ENCODE measurements around the gene ITPA. TPM values are rescaled to one million over a fixed set of nuclear protein-coding genes. Genes with fewer than 3 reads are reported as not detected.
"Not testable (repeated sequence)": the region's sequence is repeated elsewhere in the genome, so short reads cannot be mapped to it uniquely, and the experiment has no call there.

The ITPA gene
- total RNA-seq, 1 donor from 2014 or later, result 24.1 TPM

DNA sequence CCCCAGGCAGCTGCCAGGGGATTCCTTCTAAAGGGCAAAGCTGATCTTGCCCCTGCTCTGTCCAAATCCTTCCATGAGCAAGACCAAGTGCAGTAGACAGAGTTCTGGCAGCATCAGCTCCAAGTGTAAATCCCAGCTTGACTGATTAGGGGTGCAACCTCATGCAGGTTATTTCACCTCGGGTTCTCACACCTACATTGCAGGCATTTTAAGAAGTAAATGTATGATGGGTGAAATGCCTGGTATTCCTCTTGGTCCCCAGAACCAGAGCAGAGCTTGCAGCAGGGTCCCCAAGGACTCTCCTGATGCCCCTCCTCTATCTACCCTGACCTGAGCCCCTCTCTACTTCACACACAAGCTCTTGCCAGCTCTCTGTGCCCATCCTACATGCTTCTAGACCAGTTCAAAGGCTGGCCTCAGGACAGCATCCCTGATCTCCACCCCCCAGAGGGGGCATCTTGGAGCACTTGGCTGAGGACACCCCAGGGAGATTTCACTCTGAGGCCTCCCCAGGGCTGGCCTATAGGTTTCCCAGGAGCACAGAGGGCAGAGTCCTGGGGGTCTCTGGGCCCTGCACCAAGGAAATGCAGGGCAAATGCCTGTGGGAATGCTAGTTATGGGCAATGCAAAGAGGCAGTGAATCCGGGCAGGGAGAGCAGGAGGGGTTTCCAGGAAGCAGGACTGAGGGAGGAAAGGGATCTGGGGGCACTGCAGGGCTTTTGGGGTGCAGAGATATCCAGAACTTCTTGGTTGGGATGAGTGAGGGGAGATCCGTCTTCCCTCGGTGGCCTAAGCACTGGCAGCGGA is 37.0 kb upstream of the ITPA start:
- no peak for DNase-seq (ENCODE audit: low spot score)
- intact Hi-C loops (cut with DNase I), result no loop called here

DNA sequence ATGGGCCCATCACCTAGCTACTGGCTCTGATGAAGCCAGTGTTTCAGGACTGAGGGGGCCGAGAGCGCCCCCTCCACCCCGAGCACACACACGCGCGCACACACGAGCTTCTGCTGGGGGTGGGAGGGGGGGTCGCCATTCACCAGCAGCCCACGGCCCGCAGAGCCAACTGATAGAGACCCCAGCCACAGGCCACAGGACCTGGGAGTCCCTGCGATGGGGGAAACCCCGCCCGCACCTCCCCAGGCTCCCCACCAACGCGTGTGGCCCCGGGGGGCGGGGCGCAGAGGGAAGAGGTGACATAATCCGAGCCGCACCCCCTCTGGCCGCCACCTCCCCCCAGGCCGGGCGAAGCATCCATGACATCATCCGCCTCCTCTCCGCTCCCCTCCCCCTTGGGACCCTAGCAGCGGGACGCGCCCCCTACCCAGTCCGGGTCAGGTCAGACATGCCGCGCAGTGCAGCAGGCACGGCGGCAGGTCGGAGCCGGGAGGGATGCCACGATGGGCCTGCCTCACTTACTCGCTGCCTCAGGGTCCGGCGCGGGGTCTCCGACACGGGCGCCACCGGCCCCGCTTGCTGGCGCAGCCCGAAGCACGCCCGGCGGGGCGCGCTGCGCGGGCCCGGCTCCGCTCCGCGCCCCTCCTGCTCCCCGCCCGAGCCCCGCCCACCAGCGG is 36.2 kb upstream of the ITPA start, which contains the start of gene LZTS3:
Gene LZTS3 (minus strand): TSS at position 617 of the 677 bp plus-strand sequence. CDS start 6,386 bp downstream, outside the sequence.
- DNase-seq (ENCODE audit: low spot score), result no peak
- intact Hi-C loops (cut with DNase I), result no loop called here

DNA sequence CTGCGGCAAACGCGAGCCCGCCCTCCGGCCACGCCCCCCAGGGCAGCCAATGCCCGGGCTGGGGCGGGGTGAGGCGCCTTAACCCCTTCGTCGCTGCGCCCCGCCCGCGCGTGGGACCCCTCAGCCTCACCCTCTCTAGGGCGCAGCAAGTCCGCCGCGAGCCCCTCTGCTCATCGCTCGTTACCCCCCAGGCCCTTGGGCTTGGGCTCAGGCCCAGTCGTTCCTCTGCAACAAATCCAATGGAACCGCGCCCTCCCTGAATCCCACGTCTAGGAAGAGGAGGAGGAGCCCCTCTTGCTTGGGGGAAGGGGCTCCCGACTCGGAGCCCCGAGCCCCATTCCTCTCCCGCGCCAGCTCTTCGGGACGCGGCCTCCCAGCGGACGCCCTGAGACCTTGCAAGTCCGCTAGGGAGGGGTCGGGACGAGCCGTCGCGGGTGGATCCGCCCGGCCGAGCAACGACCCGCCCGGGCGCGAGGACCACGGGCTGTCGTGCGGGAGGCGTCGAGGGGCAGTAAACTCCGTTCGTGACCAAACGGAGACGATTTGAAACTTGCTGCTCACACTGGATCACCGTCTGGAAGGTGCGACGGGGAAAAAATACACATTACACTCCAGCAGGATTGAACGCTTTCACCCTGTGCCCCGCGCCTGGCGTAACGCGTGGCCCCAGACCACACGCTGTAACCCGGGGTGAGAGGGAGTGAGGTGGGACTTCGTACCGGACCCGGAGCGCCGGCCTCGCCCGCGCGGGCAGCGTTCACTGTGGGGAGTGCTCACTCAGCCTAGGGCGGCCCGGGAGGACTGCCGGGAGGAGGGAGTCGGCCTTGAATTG is 35.5 kb upstream of the ITPA start:
- intact Hi-C loops (cut with DNase I), result no loop called here
- peak; percentile 95 for DNase-seq (ENCODE audit: low spot score)

GRCh38 chr20:3174442-3175261 is 34.6 kb upstream of the ITPA start:
- DNase-seq (ENCODE audit: low spot score), result no peak
- intact Hi-C loops (cut with DNase I), result no loop called here

DNA sequence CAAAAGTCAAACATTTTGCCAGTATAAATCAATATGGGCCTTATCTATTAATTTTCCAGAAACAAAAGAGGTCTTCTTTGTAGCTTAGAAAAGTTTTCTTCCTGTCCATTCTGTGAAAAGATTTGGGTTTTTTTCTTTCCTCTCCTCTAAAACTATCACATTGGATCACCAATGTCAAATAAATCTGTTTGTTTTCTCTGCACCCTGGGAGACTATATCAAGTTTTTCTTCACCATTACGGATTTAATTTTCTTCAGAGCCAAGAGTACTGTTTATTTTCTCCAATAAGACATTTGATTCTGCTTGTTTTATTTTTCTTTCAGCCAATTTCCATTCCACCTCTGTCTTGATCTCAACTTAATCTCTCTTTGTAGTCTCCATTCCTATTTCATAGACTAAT is 34.0 kb upstream of the ITPA start:
- no peak for DNase-seq (ENCODE audit: low spot score)
- intact Hi-C loops (cut with DNase I), result no loop called here

GRCh38 chr20:3177746-3178485 is 31.4 kb upstream of the ITPA start:
- intact Hi-C loops (cut with DNase I), result no loop called here
- DNase-seq (ENCODE audit: low spot score), result no peak

GRCh38 chr20:3180319-3180718 is 29.0 kb upstream of the ITPA start:
- no peak for DNase-seq (ENCODE audit: low spot score)
- intact Hi-C loops (cut with DNase I), result no loop called here

DNA sequence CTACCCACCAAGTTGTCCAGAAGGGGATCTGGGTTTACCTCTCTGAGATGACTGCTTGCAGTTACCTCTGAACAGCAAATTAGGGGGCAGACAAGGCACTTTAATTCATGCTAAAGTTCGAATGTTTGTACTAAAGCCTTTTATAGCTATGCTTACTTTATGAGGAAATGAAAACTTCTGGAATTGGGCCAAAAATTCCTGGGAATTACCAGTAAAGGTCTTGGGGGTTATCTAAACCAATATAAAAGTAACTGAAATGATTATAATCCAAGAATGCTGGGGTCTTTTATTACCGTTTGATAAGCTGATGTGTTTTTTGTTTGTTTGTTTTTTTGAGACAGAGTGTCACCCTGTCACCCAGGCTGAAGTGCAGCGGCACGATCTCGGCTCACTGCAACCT is 28.0 kb upstream of the ITPA start:
- intact Hi-C loops (cut with DNase I), result no loop called here
- DNase-seq (ENCODE audit: low spot score), result no peak

- DNase-seq (ENCODE audit: low spot score); intact Hi-C loops (cut with DNase I): not testable (repeated sequence)
These were observed 26.9 kb upstream of the ITPA start for GRCh38 chr20:3182429-3182828.

- intact Hi-C loops (cut with DNase I), result no loop called here
- DNase-seq (ENCODE audit: low spot score), result no peak
These were observed 25.2 kb upstream of the ITPA start for GRCh38 chr20:3183896-3184612.

DNA sequence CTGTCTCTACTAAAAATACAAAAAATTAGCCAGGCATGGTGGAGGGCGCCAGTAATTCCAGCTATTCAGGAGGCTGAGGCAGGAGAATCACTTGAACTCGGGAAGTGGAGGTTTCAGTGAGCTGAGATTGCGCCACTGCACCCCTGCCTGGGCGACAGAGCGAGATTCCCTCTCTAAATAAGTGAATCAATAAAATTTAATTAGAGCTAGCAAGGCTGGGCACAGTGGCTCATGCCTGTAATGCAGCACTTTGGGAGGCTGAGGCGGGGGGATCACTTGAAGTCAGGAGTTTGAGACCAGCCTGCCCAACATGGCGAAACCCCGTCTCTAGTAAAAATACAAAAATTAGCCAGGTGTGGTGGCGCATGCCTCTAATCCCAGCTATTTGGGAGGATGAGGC is 21.4 kb upstream of the ITPA start:
- intact Hi-C loops (cut with DNase I), result not testable (repeated sequence)
- peak; percentile 55 for DNase-seq (ENCODE audit: low spot score)

DNA sequence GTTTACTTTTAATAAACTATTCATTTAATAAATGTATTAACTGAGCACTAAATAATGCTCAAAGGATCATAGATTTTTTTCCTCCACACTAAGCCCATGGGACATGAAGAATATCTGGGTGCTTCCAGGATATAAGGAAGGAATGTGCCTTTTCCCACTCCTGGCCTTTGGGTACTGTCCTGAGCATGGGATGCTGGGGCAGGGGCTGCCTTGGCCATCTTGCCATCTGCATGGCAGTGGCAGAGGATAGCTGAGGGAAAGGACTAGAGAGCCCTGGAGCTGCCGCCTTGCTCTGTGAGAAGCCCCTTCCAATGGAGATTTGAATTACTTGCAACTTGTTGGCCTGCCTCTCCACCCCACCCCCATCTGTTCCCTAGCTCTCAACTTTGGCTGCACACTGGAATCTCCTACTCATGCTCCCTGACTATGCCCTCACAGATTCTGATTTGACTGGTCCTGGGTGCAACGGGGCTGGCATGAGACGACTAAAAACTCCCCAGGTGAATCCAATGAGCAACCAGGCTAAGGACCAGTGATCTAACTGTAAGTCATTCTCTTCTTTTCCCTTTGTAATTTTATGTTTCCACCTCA is 20.4 kb upstream of the ITPA start:
- peak; percentile 69 for DNase-seq (ENCODE audit: low spot score)
- intact Hi-C loops (cut with DNase I), result no loop called here

DNA sequence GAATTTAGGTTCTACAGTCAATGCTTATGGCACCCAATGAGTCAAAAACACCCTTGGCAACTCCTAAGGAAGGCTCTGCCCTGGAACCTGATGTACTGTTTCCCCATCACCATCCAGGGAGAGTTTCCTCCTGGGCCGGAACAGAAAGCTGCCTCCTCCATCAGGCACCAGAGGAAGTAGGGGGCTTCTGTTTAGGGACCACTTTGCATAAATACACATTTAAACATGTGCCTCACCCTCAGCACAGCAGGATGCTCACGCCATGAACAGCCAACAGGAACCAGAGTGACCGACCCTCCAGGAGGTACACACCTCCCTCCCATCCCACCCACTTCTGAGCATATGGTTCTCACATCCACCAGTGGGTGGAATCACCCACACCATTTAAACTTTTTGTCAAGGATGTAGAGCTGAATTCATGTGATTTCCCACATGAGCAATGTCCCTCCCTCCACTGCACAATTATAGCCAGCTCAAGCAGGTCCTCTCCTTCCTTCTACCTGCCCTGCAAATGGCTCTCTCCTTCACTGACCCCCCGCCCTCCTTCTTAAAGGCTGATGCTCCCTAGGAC is 19.7 kb upstream of the ITPA start:
- peak; percentile 56 for DNase-seq (ENCODE audit: low spot score)
- intact Hi-C loops (cut with DNase I), result no loop called here

DNA sequence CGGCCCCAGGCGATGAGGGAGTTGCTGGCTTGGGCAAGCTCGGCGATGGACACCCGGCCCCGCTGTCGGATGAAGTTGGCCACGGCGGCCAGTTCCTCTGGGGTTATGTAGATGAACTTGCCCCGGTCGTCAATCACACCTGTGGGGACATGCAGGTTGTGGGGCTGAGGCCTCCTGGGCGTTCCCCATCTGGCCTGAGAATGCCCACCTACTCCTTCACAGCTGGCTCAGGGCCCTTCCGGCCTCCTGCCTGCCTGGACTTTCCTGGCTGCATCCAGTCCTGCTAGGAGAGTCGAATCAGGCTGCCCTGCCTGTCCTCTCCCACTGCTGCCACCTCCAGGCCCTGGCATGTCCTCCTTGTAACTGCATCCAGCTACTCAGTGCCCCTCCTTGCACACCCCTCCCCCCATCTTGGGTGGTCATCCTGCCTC is 18.6 kb upstream of the ITPA start:
- intact Hi-C loops (cut with DNase I), result no loop called here
- peak; percentile 58 for DNase-seq (ENCODE audit: low spot score)

DNA sequence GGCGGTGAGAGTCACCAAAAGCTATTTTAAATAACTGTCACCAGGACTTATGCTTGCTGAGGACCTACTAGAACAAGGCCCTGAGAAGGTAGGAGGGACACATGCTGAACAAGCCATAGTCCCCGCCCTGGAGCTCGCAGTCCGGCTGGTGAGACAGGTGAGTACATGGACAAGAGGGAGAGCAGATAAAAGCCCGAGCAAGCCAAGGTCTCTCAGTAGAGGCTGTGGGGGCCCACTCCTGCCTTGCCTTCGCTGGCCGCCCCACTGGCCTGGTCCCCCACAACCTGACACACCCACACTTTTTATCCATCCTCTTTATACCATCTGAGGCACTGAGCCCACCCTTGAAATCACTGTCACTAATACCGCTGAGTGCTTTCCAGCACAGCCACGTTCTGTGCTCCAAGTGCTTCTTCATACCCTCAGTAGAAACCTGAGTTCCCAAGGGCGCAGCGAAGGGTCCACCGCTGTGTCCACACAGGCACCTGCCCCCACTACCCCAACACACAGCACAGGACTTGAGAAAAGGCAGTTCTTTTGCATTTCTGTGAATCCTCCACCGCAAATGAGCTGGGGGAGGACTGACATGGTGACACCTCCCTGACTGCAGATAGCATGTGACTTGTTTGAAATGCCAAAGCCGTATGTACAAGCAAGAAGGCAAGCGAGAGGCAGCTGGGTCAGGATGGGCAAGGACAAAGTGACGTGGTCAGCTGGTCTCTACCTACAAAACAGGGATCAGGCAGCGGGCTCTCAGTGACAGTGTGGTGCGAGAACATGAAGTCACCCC is 16.9 kb upstream of the ITPA start:
- intact Hi-C loops (cut with DNase I), result no loop called here
- DNase-seq (ENCODE audit: low spot score), result peak; percentile 66

DNA sequence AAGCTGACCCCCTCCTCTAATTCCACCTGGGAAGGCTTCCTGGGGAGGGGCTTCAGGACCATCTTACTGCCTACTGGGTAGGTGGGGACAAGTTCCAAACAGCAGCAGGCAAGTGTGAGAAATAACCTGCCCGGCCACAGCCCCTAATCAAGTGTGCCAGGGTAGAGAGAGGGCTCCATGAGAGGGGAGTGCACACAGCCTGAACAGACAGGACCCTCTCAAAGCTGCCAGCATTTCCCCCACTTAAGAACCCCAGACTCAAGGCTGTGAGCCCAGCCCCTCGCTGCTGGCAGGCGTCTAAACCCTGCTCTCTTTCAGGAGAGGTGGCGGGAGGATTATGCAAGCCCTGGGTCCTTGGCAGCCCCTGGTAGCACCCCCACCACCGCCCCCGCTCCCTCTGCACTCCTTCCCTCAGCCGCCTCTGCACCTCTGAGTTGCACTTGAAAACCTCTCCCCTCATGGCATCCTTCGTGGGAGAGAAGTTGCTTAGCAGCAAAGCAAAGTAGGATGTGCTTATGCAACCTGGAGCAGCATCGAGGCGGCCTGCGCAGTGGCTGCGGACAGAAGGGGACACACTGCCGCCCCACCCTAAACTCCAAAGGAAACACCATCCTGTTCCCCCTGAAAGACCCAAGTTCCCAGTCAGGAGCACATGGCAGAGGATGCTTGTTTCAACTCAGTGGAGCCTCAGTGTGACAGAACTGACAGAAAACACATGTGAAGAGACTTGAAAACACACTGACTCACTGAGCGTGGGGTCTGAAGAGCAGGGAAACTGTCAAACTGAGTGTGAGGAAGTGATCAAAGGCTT is 15.3 kb upstream of the ITPA start:
- intact Hi-C loops (cut with DNase I), result no loop called here
- peak; percentile 53 for DNase-seq (ENCODE audit: low spot score)
